HepG2 (cell line): ENCODE data around the gene DNAJC30. TPM values are rescaled to one million over a fixed set of nuclear protein-coding genes. Genes with fewer than 3 reads are reported as not detected.

ENCODE experiments used
- ATAC-seq: fragments of 200-7000 bp; cut with Tn5 transposase; 3 replicates; pipeline ENCODE4 v1.9.1; 2020; ENCODE audit warnings: mild to moderate bottlenecking, moderate library complexity
- BruUV-seq: library from RNA; stranded (reverse); fragments of 400-500 nt; replicated peaks from 2 replicates; lab custom pipeline; 2021; lab: Mats Ljungman, UMichigan
- CTCF ChIA-PET: fragments of 300-600 bp; formaldehyde crosslinking; extraction: SDS; loops from one replicate; lab custom pipeline; 2021; ENCODE audit warnings: low total read pairs, inconsistent platforms, low intra/inter-chr PET ratio; lab: Yijun Ruan, JAX
- POLR2A ChIA-PET: fragments of 350-600 bp; sonication (Branson Sonifier 250); formaldehyde crosslinking; loops from one replicate; lab custom pipeline; 2020; ENCODE audit warnings: antibody characterized with exemption, inconsistent platforms; lab: Yijun Ruan, JAX
- DNase-seq: peaks from one replicate; pipeline ENCODE4 v3.0.0-alpha.2; 2015; ENCODE audit warnings: low spot score
- FAIRE-seq: peaks from 3 replicates; lab custom pipeline; 2011; peaks lifted over from hg19 to GRCh38; lab: Jason Lieb, UNC
- H2AFZ ChIP-seq: one replicate; pipeline ENCODE4 v1.6.1; 2011; ENCODE audit warnings: low read length, inconsistent platforms
- H3K27ac ChIP-seq: fragments of 300-600 bp; 3 replicates; pipeline ENCODE4 v1.8.0; 2011; ENCODE audit warnings: mixed run types, mild to moderate bottlenecking, mixed read lengths, low read length, inconsistent platforms; ENCODE audit not compliant: insufficient read depth; ENCODE audit errors: extremely low read length
- H3K27me3 ChIP-seq, 2 experiments: fragments of 200-600 bp in 1 of 2; 2 replicates in 1 of 2; 3 replicates in 1 of 2; pipeline versions ENCODE4 v1.6.0 to v1.8.0; 2011; ENCODE audit warnings: low read length in 2 of 2, mild to moderate bottlenecking in 2 of 2, moderate library complexity in 2 of 2, inconsistent platforms in 1 of 2; ENCODE audit not compliant: insufficient read depth in 2 of 2, control insufficient read depth in 1 of 2
- H3K36me3 ChIP-seq, 2 experiments: fragments of 200-600 bp in 1 of 2; replicated peaks in 1 of 2; 2 replicates in 1 of 2; 3 replicates in 1 of 2; pipeline versions ENCODE4 v1.5.1 to v1.8.0; 2011; ENCODE audit warnings: low read length in 2 of 2, inconsistent platforms in 1 of 2; ENCODE audit not compliant: insufficient read depth in 2 of 2, control insufficient read depth in 1 of 2
- H3K4me1 ChIP-seq: 2 replicates; pipeline ENCODE4 v1.5.1; 2012; ENCODE audit warnings: low read length, inconsistent platforms; ENCODE audit not compliant: insufficient read depth
- H3K4me2 ChIP-seq: 2 replicates; pipeline ENCODE4 v1.6.0; 2011; ENCODE audit warnings: low read depth, low read length, inconsistent platforms
- H3K4me3 ChIP-seq, 3 experiments: fragments of 200-600 bp in 1 of 3; sonication (generic), shearing (Covaris generic) in 1 of 3; replicated peaks in 1 of 3; 2 replicates each; pipeline ENCODE4 v1.5.1; 2011 to 2016; ENCODE audit warnings: low read length in 3 of 3, inconsistent platforms in 2 of 3, low read depth in 2 of 3, mild to moderate bottlenecking in 2 of 3, control low read depth in 1 of 3, mixed read lengths in 1 of 3; ENCODE audit not compliant: insufficient read depth in 1 of 3
- H3K79me2 ChIP-seq: one replicate; pipeline ENCODE4 v1.6.1; 2011; ENCODE audit warnings: low read length, inconsistent platforms; ENCODE audit not compliant: insufficient read depth
- H3K9ac ChIP-seq: 2 replicates; pipeline ENCODE4 v1.6.0; 2011; ENCODE audit warnings: mild to moderate bottlenecking, low read depth, low read length, inconsistent platforms; ENCODE audit not compliant: insufficient read depth
- H3K9me3 ChIP-seq: 2 replicates; pipeline ENCODE4 v1.5.1; 2012; ENCODE audit warnings: mild to moderate bottlenecking, low read length
- H4K20me1 ChIP-seq: 2 replicates; pipeline ENCODE4 v1.6.0; 2011; ENCODE audit warnings: inconsistent platforms, mild to moderate bottlenecking, low read length, moderate library complexity; ENCODE audit not compliant: insufficient read depth
- CEBPG ChIP-seq: IDR thresholded peaks from 2 replicates; pipeline ENCODE4 v1.6.1; 2016
- GMEB2 ChIP-seq: IDR thresholded peaks from 2 replicates; pipeline ENCODE4 v1.6.1; 2016; ENCODE audit warnings: missing biosample characterization, missing genetic modification reagents, low read depth
- NCOA5 ChIP-seq: sonication (generic); formaldehyde crosslinking; IDR thresholded peaks from 2 replicates; pipeline ENCODE4 v1.4.0; 2020; ENCODE audit warnings: missing genetic modification reagents
- PATZ1 ChIP-seq: sonication (generic); formaldehyde crosslinking; IDR thresholded peaks from 2 replicates; pipeline ENCODE4 v1.4.0; 2020; ENCODE audit warnings: missing genetic modification reagents
- SAP130 ChIP-seq: IDR thresholded peaks from 2 replicates; pipeline ENCODE4 v1.6.1; 2016; ENCODE audit warnings: low read depth
- SNAPC4 ChIP-seq: sonication (generic); formaldehyde crosslinking; IDR thresholded peaks from 2 replicates; pipeline ENCODE4 v1.4.0; 2020; ENCODE audit warnings: mild to moderate bottlenecking, missing genetic modification reagents
- ZMYM2 ChIP-seq: sonication (generic); formaldehyde crosslinking; IDR thresholded peaks from 2 replicates; pipeline ENCODE4 v1.8.0; 2022; ENCODE audit warnings: mild to moderate bottlenecking, missing genetic modification reagents
- ZNF143 ChIP-seq: sonication (generic); formaldehyde crosslinking; IDR thresholded peaks from 2 replicates; pipeline ENCODE4 v1.4.0; 2020; ENCODE audit warnings: missing genetic modification reagents
- ZNF414 ChIP-seq: sonication (generic); formaldehyde crosslinking; IDR thresholded peaks from 2 replicates; pipeline ENCODE4 v1.5.0; 2020; ENCODE audit warnings: missing genetic modification reagents
- ZNF552 ChIP-seq: sonication (generic); formaldehyde crosslinking; IDR thresholded peaks from 2 replicates; pipeline ENCODE4 v1.9.0; 2022; ENCODE audit warnings: missing genetic modification reagents, mild to moderate bottlenecking, borderline replicate concordance
- WGBS: methylation state at CpG from one replicate; pipeline ENCODE4 v1.1.6; 2017; ENCODE audit warnings: low lambda C conversion rate; 5-methylcytosine and 5-hydroxymethylcytosine counted together
- in situ Hi-C: cut with HindIII; loops from 2 replicates; pipeline ENCODE4 v1.10.0; 2017; ENCODE audit warnings: low pct_unique_long_range_greater_than_20kb; ENCODE audit not compliant: extremely low pct_ligation_motif_present
- intact Hi-C: fragments of 100-400 bp; cut with micrococcal nuclease; formaldehyde crosslinking; loops from one replicate; pipeline ENCODE4 v1.10.0; 2022; ENCODE audit not compliant: unreplicated experiment
- polyA plus RNA-seq, 8 experiments: library from polyadenylated mRNA; depleted of rRNA in 3 of 8; stranded (reverse) in 7 of 8; unstranded in 1 of 8; fragments of >200 nt; fragmentation: Illumina TruSeq in 4 of 8; extraction: Trizol in 4 of 8; gene quantifications; 2 replicates each; pipeline versions ENCODE4 v1.2.1 to v1.2.3, GENCODE V29; 2011 to 2016; ENCODE audit warnings: low read depth in 4 of 8, missing spikeins in 1 of 8, mixed read lengths in 1 of 8; ENCODE audit not compliant: insufficient read depth in 1 of 8
- total RNA-seq, 5 experiments: library from RNA; depleted of rRNA; stranded (reverse); fragments of >200 nt; fragmentation: Illumina TruSeq; extraction: Trizol; gene quantifications; 2 replicates each; pipeline ENCODE4 v1.2.3, GENCODE V29; 2016; ENCODE audit warnings: low read depth in 1 of 5

The DNAJC30 gene
- total and polyA plus RNA-seq, 2 of the 13 experiments (the other 11 are each of a cell fraction or from before 2014, with no cell fraction given), result 3.3 to 3.8 TPM

GRCh38 chr7:73668103-73668885, 15.0 kb downstream of the DNAJC30 start (continued):
- TF ChIP-seq PATZ1 (CRISPR knock-in tag) (0 out of 2 replicates have a peak, but pooled peaks have one; percentile 29), ZNF552 (CRISPR knock-in tag) (no peak)

GRCh38 chr7:73667344-73668102, 15.7 kb downstream of the DNAJC30 start, which contains the start of gene VPS37D:
Gene VPS37D (plus strand): TSS chr7:73667831. CDS start chr7:73667959, 128 bp downstream.
- no TSS peak for BruUV-seq
- DNase-seq, result peak; percentile 67
- peaks cover 0 to 2% of the 10 kb centered on the region in 2 experiments; a peak in 1 of 5 replicates for H3K36me3 ChIP-seq
- no peaks in the 10 kb centered on the region; a peak in 1 of 5 replicates for H3K27me3 ChIP-seq
- H3K79me2 ChIP-seq, result no peaks in the 10 kb centered on the region
- ChIA-PET POLR2A (interaction anchor here (0.8 to 3.4 kb wide), 5 partner anchors 43 to 60 kb away, joined by 3 to 67 read pairs (median 6); partner anchors contain the start of gene MLXIPL), CTCF (interaction anchor here (0.7 to 2.0 kb wide), 3 partner anchors 20 to 60 kb away, joined by 3 to 12 read pairs (median 3); no protein-coding TSS in a partner anchor)
- peak within 1 kb of the TSS; percentile 68 to 84 (median 77) for H3K4me3 ChIP-seq
- H2AFZ ChIP-seq, result no peak within 1 kb of the TSS
- H4K20me1 ChIP-seq, result no peaks in the 10 kb centered on the region
- peaks cover 48% of the 10 kb centered on the region for H3K4me1 ChIP-seq
- peak; percentile 71 for ATAC-seq
- no peak for FAIRE-seq
- peak within 1 kb of the TSS; percentile 94 for H3K27ac ChIP-seq
- in situ Hi-C loops, result loop anchor here (5.0 kb wide), 1 partner anchor 55 kb away; no protein-coding TSS in a partner anchor
- peak within 1 kb of the TSS; percentile 77 for H3K9ac ChIP-seq
- intact Hi-C loops, result loop anchor here (2.0 to 5.0 kb wide), 2 partner anchors 15 to 50 kb away; partner anchors contain the start of genes BUD23, DNAJC30 and STX1A
- 50% methylated on average over 11 of the region's 79 CpGs for WGBS
- H3K9me3 ChIP-seq, result no peaks in the 10 kb centered on the region
- H3K4me2 ChIP-seq, result peak within 1 kb of the TSS; percentile 96
- no peak for TF ChIP-seq ZNF143
- TF ChIP-seq SAP130 (CRISPR knock-in tag), result peak; percentile 82
- TF ChIP-seq GMEB2, result no peak
- TF ChIP-seq SNAPC4 (CRISPR knock-in tag), result no peak
- peak; percentile 93 for TF ChIP-seq ZMYM2 (CRISPR knock-in tag)
- no peak for TF ChIP-seq ZNF414 (CRISPR knock-in tag)
- no peak for TF ChIP-seq NCOA5 (CRISPR knock-in tag)
- TF ChIP-seq CEBPG (CRISPR knock-in tag), result no peak
